ENCODE results near the gene SMIM24. TPM values are rescaled to one million over a fixed set of nuclear protein-coding genes. Genes with fewer than 3 reads are reported as not detected.

Gene SMIM24
- total RNA-seq = not detected in 2 replicates

GRCh38 chr19:3480383-3481091 is at the start of gene SMIM24:
TSS of gene SMIM24 (minus strand) at chr19:3480525. CDS start at chr19:3480463, 62 bp downstream.

GRCh38 chr19:3505598-3506383 is 25.5 kb upstream of the SMIM24 start, which contains the start of gene FZR1:
TSS of gene FZR1 (plus strand) at chr19:3506311. CDS start at chr19:3522990, 16,679 bp downstream.

GRCh38 chr19:3500429-3501101 is 20.2 kb upstream of the SMIM24 start, which contains the start of gene DOHH:
TSS of gene DOHH (minus strand) at chr19:3500674. CDS start at chr19:3496814, 3,860 bp downstream.

GRCh38 chr19:3483226-3483628 is 2.9 kb upstream of the SMIM24 start, which contains the start of gene SMIM44:
TSS of gene SMIM44 (minus strand) at chr19:3483441. CDS start at chr19:3483403, 38 bp downstream.

Other genes starting within 250 kb of the SMIM24 start
- gene NFIC, start 113.9 kb downstream of the SMIM24 start, total RNA-seq = 17.2 and 61.2 TPM in 2 replicates
- gene SMIM44, start 2.9 kb upstream of the SMIM24 start, total RNA-seq = not detected in 2 replicates
- gene DOHH, start 20.1 kb upstream of the SMIM24 start, total RNA-seq = 11.0 and 16.9 TPM in 2 replicates
- 22.5 and 44.3 TPM in 2 replicates for gene FZR1, start 25.8 kb upstream of the SMIM24 start, total RNA-seq
- not detected in 2 replicates for gene TEKTIP1, start 58.6 kb upstream of the SMIM24 start, total RNA-seq
- gene MFSD12, start 77.1 kb upstream of the SMIM24 start, total RNA-seq = 57.1 and 120 TPM in 2 replicates
- gene HMG20B, start 92.4 kb upstream of the SMIM24 start, total RNA-seq = 57.3 and 88.4 TPM in 2 replicates
- 0.32 and 0.57 TPM in 2 replicates for gene GIPC3, start 105.0 kb upstream of the SMIM24 start, total RNA-seq
- 1.1 and 2.1 TPM in 2 replicates for gene TBXA2R, start 126.3 kb upstream of the SMIM24 start, total RNA-seq
- gene CACTIN, start 146.3 kb upstream of the SMIM24 start, total RNA-seq = 29.5 and 41.6 TPM in 2 replicates
- gene PIP5K1C, start 219.9 kb upstream of the SMIM24 start, total RNA-seq = 18.9 and 81.9 TPM in 2 replicates
- 0.06 TPM in 1 of 2 replicates, not detected in the other for gene TJP3, start 227.9 kb upstream of the SMIM24 start, total RNA-seq